Endometrium (tissue), 2 donors: ENCODE results near the gene AZU1.
"Not testable (repeated sequence)": the region's sequence is repeated elsewhere in the genome, so short reads cannot be mapped to it uniquely, and the experiment has no call there.

ENCODE experiments used
- FAIRE-seq: peaks from 2 replicates; lab custom pipeline; 2012; peaks lifted over from hg19 to GRCh38; lab: Jason Lieb, UNC
- donor health status: control.
- donor health status: control.

AZU1 gene

DNA sequence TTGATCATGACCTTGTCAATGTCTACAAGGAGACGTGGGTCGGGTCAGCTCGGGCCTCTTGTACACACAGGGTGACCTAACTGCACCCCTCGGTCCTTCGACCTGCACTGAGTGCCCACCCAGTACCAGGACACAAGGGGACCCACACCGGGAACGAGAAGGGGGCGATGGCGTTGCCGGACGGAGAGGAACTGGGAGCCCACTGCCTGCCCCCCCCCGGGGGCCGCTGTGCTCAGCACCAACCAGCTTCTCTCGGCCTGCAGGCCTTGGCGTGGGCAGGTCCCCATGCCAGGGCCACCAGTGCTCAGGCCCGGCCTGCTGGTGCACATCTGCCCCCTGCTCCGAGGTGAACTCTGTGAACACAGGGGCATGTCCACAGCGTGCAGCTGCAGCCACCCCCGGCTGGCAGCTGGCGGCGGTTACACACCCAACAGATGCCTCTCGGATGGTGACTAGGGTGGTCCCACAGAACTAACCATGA is 46.0 kb downstream of the AZU1 start:
- FAIRE-seq, result no peak

GRCh38 chr19:875265-875879 is 47.7 kb downstream of the AZU1 start:
- no peak for FAIRE-seq

- FAIRE-seq, result no peak
Observed at GRCh38 chr19:876089-876488, 48.5 kb downstream of the AZU1 start.

DNA sequence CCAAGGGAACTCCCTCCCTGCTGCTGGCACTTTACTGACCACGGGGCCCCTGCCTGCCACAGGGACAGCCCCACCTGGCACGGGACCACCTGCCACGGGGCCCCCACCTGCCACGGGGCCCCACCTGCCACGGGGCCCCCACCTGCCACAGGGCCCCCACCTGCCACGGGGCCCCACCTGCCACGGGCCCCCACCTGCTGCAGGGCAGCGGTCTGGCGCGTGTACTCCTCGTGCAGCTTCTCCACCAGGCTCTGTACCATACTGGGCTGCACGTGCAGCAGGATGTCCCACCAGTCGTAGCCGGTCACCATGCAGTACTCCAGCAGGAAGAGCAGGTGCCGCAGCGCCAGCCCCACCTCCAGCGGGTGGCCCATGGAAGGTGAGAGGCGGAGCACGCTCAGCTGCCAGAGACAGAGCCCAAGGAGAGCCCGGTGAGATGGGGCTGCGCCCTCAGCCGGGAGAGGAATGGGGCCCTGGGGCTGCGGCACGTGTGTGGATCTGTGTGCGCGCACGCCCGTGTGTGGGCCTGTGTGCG is 49.2 kb downstream of the AZU1 start:
- no peak for FAIRE-seq

DNA sequence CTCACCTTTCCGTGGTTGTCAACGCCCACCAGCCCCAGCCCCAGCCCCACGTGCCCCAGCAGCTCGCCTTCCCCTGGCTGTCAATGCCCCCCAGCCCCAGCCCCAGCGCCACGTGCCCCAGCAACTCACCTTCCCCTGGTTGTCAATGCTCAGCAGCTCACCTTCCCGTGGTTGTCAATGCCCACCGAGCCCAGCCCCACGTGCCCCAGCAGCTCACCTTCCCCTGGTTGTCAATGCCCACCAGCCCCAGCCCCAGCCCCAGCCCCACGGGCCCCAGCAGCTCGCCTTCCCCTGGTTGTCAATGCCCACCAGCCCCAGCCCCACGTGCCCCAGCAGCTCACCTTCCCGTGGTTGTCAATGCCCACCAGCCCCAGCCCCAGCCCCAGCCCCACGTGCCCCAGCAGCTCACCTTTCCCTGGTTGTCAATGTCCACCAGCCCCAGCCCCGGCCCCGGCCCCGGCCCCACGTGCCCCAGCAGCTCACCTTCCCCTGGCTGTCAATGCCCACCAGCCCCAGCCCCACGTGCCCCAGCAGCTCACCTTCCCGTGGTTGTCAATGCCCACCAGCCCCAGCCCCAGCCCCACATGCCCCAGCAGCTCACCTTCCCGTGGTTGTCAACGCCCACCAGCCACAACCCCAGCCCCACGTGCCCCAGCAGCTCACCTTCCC is 50.5 kb downstream of the AZU1 start:
- FAIRE-seq, result not testable (repeated sequence)

DNA sequence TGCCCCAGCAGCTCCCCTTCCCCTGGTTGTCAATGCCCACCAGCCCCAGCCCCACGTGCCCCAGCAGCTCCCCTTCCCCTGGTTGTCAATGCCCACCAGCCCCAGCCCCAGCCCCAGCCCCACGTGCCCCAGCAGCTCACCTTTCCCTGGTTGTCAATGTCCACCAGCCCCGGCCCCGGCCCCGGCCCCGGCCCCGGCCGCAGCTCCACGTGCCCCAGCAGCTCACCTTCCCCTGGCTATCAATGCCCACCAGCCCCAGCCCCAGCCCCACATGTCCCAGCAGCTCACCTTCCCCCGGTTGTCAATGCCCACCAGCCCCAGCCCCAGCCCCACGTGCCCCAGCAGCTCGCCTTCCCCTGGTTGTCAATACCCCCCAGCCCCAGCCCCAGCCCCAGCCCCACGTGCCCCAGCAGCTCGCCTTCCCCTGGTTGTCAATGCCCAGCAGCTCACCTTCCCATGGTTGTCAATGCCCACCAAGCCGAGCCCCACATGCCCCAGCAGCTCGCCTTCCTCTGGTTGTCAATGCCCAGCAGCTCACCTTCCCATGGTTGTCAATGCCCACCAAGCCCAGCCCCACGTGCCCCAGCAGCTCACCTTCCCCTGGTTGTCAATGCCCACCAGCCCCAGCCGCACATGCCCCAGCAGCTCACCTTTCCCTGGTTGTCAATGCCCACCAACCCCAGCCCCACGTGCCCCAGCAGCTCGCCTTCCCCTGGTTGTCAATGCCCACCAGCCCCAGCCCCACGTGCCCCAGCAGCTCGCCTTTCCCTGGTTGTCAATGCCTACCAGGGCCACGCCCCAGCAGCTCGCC is 51.3 kb downstream of the AZU1 start:
- not testable (repeated sequence) for FAIRE-seq

DNA sequence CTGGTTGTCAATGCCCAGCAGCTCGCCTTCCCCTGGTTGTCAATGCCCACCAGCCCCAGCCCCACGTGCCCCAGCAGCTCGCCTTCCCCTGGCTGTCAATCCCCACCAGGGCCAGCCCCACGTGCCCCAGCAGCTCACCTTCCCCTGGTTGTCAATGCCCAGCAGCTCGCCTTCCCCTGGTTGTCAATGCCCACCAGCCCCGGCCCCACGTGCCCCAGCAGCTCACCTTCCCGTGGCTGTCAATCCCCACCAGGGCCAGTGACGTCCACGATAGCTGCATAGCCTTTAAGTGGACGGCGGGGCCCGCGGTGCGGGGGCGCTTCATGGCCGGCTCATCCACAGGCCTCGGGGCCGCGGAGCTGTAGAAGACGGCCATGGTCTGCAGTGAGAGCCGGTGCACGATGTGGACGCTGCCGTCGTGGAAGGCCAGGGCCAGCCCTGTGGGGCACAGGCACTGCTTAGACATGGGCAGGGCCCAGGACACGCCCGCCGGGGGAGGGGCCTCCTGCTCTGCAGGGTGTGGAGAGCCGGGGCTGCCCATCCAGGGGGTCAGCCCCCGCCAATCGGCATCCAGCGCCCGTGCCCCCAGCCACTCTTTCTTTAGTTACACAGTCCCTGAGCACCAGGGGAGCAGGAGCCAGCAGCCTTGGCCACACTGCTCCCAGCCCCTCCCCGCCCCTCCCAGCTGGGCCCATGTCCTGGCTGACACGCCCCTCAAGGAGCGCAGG is 52.2 kb downstream of the AZU1 start:
- FAIRE-seq, result no peak
